Bronchial epithelial cell (primary cell): Measurements from ENCODE around the gene CDC42. TPM values are rescaled to one million over a fixed set of nuclear protein-coding genes. Genes with fewer than 3 reads are reported as not detected.

ENCODE experiments used
- DNase-seq: peaks from one replicate; pipeline ENCODE4 v3.0.0-alpha.2; 2010; ENCODE audit warnings: low read depth
- FAIRE-seq: peaks from 2 replicates; lab custom pipeline; 2011; peaks lifted over from hg19 to GRCh38; lab: Jason Lieb, UNC
- H3K27me3 ChIP-seq: 2 replicates; pipeline ENCODE4 v1.5.1; 2011; ENCODE audit warnings: low read length; ENCODE audit not compliant: control insufficient read depth, insufficient read depth
- H3K36me3 ChIP-seq: 2 replicates; pipeline ENCODE4 v1.5.1; 2011; ENCODE audit warnings: low read length; ENCODE audit not compliant: control insufficient read depth, insufficient read depth
- H3K4me3 ChIP-seq: 2 replicates; pipeline ENCODE4 v1.5.1; 2011; ENCODE audit warnings: mild to moderate bottlenecking, low read depth, low read length, control low read depth
- total RNA-seq: library from RNA; depleted of rRNA; stranded (reverse); fragments of >200 nt; gene quantifications from 2 replicates; pipeline ENCODE4 v1.2.1, GENCODE V29; 2014
- TF ChIP-seq, protein P1 (sequence below): IDR thresholded peaks from 2 replicates; pipeline ENCODE4 v1.5.1; 2011; ENCODE audit warnings: mild to moderate bottlenecking, moderate library complexity, low read length, control low read depth, inconsistent platforms; ENCODE audit not compliant: insufficient read depth, severe bottlenecking

The CDC42 gene
- total RNA-seq, 1 donor from 2014 or later = 408 TPM

DNA sequence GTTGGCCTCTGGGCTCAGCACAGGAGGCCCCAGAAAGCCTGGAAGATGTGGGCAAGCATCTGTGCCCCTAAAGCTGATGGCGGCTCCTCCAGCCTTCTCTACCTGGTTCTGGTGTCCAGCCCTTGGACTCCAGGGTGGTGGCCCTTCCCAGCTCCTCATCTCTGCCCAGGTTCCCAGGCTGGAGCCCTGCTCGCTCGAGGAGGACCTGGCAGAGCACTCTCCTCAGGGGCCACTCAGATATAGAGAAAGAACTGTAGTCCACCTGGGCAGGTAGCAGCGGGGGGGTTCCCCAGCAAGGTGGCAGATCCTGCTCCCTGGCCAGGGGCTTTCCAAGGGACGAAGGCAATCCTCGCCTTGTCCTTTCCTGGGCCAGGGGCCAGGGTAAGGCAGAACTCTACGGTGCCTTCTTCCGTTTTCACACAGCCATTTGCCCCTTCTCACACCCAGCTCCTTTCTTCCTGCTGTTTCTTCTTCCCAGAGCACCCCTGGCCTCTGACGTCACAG, 71.4 kb downstream of the CDC42 start:
- TF ChIP-seq, protein P1, sequence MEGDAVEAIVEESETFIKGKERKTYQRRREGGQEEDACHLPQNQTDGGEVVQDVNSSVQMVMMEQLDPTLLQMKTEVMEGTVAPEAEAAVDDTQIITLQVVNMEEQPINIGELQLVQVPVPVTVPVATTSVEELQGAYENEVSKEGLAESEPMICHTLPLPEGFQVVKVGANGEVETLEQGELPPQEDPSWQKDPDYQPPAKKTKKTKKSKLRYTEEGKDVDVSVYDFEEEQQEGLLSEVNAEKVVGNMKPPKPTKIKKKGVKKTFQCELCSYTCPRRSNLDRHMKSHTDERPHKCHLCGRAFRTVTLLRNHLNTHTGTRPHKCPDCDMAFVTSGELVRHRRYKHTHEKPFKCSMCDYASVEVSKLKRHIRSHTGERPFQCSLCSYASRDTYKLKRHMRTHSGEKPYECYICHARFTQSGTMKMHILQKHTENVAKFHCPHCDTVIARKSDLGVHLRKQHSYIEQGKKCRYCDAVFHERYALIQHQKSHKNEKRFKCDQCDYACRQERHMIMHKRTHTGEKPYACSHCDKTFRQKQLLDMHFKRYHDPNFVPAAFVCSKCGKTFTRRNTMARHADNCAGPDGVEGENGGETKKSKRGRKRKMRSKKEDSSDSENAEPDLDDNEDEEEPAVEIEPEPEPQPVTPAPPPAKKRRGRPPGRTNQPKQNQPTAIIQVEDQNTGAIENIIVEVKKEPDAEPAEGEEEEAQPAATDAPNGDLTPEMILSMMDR = no peak
- DNase-seq = no peak
- Histone ChIP-seq H3K4me3 (no peak overlapping the region), H3K36me3 (peaks cover 8% of the 10 kb centered on the region), H3K27me3 (no peaks in the 10 kb centered on the region)
- FAIRE-seq = no peak

DNA sequence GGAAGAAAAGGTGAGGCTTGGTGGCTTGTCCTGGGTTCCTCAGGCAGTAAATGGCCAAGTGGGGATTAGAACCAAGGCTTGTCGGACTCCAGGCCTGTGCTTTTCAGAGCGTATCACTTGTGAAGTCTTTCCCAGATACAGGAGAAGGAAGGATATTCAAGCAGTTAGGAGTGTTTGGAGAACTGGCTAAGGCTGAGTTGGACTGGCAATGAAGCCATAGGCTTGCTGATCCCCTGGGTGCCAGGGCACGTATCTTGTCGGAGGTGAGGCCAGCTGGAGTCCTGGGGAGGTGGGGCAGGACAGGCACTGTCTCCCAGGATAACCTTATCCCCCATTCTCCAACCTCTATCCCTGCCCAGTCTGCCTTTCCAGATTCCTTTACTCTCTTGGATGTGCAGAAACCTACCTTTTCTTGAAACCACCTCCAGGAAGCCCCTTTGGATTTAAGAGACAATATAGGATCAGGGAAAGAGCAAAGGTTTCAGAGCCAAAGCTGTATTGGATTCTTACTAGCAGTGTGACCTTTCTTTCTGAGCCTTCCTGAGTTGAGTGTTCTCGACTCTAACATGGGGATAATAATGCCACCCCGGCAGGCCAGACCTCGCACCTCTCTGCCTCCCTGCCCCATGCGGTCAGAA, 72.2 kb downstream of the CDC42 start:
- no peak for DNase-seq
- TF ChIP-seq, protein P1 = no peak
- Histone ChIP-seq H3K4me3 (no peak overlapping the region), H3K36me3 (peaks cover 8% of the 10 kb centered on the region), H3K27me3 (no peaks in the 10 kb centered on the region)
- FAIRE-seq = no peak

DNA sequence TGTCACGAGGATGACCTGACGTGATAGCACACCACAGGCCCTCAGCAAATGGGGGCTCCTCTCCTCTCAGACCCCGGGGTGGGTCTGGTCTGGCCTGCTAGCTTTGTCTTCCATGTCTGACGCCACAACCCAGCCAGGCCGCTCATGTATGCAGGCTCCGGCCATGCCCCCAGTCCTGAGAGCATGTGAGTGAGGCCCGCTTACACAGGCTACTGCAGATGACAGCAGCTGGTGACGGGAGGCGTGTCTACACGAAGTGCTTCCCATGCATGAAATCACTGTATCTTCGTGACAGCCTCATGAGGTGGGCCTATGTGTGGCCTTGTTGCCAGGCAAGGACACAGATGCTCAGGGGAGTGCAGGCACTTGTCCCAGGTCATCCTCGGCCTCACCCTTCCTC, 74.0 kb downstream of the CDC42 start:
- DNase-seq = no peak
- TF ChIP-seq, protein P1 = no peak
- no peak for FAIRE-seq
- H3K27me3 ChIP-seq = no peaks in the 10 kb centered on the region
- no peak overlapping the region for H3K4me3 ChIP-seq
- H3K36me3 ChIP-seq = peaks cover 7% of the 10 kb centered on the region

DNA sequence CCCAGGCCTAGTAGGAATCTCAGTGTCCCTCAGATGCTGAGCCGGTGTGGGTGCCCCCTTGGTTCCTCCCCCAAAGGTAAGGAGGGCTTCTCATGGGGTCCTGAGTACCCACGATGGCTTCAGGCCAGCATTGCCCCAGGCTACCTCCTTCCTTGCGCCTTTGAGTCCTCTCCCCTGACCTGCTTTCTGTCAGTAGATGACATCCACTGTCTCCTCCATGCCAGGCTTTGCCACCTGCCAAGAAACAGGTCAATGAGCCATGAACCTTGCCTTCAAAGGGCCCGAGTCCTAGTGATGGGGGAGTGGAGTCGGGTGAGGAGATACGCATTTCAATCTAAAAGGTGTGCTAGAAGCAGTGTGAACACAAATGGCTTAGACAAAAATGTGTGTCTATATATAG, 74.7 kb downstream of the CDC42 start:
- TF ChIP-seq, protein P1 = no peak
- peaks cover 7% of the 10 kb centered on the region for H3K36me3 ChIP-seq
- FAIRE-seq (no peak), DNase-seq (no peak)
- H3K27me3 ChIP-seq = no peaks in the 10 kb centered on the region
- no peak overlapping the region for H3K4me3 ChIP-seq

DNA sequence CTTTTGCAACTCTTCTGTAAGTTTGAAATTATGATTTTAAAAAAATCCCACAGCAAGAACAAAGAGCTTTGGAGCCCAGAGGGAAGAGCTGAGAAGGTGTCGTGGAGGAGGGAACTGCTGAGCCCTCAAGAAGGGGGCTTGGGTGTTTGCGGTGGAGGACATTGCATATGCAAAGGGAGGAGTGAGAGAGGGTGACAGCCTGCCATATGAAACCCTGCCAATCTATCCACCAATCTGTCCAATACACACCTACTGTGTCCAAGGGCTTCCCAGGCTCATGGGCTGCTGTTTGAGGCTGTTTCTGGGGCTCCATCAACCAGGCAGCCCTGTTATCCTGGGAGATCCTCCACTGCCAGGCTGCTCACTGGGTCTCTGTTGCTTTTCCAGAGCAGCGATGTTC, 75.2 kb downstream of the CDC42 start:
- no peaks in the 10 kb centered on the region for H3K27me3 ChIP-seq
- DNase-seq (no peak), FAIRE-seq (no peak)
- H3K36me3 ChIP-seq = peaks cover 7% of the 10 kb centered on the region
- no peak overlapping the region for H3K4me3 ChIP-seq
- TF ChIP-seq, protein P1 = no peak

DNA sequence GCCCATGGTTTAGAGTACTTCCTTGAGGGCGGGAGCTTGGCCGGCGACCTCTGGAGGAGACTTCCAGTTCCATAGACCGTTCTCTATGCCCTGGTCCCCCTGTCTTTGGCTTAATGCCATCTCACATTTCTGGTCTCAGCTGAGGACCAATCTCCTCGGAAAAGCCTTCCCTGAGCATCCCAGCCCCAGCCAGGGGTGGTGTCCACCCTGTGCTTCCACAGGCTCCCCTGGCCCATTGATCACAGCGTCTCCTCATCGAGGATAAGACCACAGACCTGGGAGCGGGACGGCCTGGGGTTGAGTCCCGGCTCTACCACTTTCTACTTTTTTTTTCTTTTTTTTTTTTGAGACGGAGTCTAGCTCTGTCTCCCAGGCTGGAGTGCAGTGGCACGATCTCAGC, 75.9 kb downstream of the CDC42 start:
- FAIRE-seq = no peak
- TF ChIP-seq, protein P1 = no peak
- Histone ChIP-seq H3K36me3 (peaks cover 7% of the 10 kb centered on the region), H3K4me3 (no peak overlapping the region), H3K27me3 (no peaks in the 10 kb centered on the region)
- no peak for DNase-seq
